Body of pancreas (tissue), 4 donors: ENCODE data around the gene SLC25A33. TPM values are rescaled to one million over a fixed set of nuclear protein-coding genes. Genes with fewer than 3 reads are reported as not detected.

Experiments used
- ATAC-seq: fragments of 150-250 bp; one replicate; pipeline ENCODE4 v1.9.1; 2016
- DNase-seq, 4 donors: peaks; one replicate each; pipeline ENCODE4 v3.0.0-alpha.2; 2019
- H3K27ac ChIP-seq, 4 donors: fragments of 200-600 bp; sonication (generic); 1 replicate in 3 of 4; 2 replicates in 1 of 4; pipeline versions ENCODE4 v1.5.1 to v1.6.1; 2016 to 2019; ENCODE audit warnings: mild to moderate bottlenecking in 1 of 4, mixed read lengths in 1 of 4, moderate library complexity in 1 of 4
- H3K27me3 ChIP-seq, 2 donors: fragments of 200-600 bp; sonication (generic); one replicate each; pipeline ENCODE4 v1.6.0; 2016; ENCODE audit warnings: mild to moderate bottlenecking in 1 of 2
- H3K36me3 ChIP-seq, 2 donors: fragments of 200-600 bp; sonication (generic); replicated peaks in 1 of 2; 2 replicates each; pipeline ENCODE4 v1.5.1; 2016; ENCODE audit warnings: low read depth in 2 of 2; ENCODE audit not compliant: insufficient read depth in 1 of 2
- H3K4me1 ChIP-seq: fragments of 200-600 bp; sonication (generic); one replicate; pipeline ENCODE4 v1.6.0; 2016
- H3K4me3 ChIP-seq, 2 donors: fragments of 200-600 bp; sonication (generic); 1 replicate in 1 of 2; 2 replicates in 1 of 2; pipeline ENCODE4 v1.5.1; 2016 to 2019
- H3K9me3 ChIP-seq, 3 donors: fragments of 200-600 bp; sonication (generic); 1 replicate in 2 of 3; 2 replicates in 1 of 3; pipeline ENCODE4 v1.5.1; 2016
- POLR2A ChIP-seq, 3 donors: fragments of 450-650 bp; IDR thresholded peaks; one replicate each; pipeline ENCODE4 v1.6.1; 2016; ENCODE audit warnings: antibody characterized with exemption in 3 of 3, mild to moderate bottlenecking in 2 of 3
- WGBS, 2 donors: methylation state at CpG; one replicate each; pipeline ENCODE4 v1.1.5; 2017; 5-methylcytosine and 5-hydroxymethylcytosine counted together
- intact Hi-C: fragments of 100-400 bp; cut with DNase I; formaldehyde crosslinking; loops from one replicate; pipeline ENCODE4 v1.15.1; 2023
- total RNA-seq, 2 donors: library from RNA; depleted of rRNA; stranded (reverse); fragments of >200 nt; gene quantifications; one replicate each; pipeline ENCODE4 v1.1.0, GENCODE V29; 2016
- TF ChIP-seq, protein P1 (sequence below), 7 experiments: fragments of 450-650 bp in 4 of 7; fragments of 200-600 bp in 3 of 7; sonication (generic) in 3 of 7; IDR thresholded peaks; one replicate each; pipeline ENCODE4 v1.5.1; 2016 to 2019; ENCODE audit warnings: antibody characterized with exemption in 7 of 7

SLC25A33 gene
- total RNA-seq, 2 donors from 2014 or later = 1.0 to 2.0 TPM

DNA sequence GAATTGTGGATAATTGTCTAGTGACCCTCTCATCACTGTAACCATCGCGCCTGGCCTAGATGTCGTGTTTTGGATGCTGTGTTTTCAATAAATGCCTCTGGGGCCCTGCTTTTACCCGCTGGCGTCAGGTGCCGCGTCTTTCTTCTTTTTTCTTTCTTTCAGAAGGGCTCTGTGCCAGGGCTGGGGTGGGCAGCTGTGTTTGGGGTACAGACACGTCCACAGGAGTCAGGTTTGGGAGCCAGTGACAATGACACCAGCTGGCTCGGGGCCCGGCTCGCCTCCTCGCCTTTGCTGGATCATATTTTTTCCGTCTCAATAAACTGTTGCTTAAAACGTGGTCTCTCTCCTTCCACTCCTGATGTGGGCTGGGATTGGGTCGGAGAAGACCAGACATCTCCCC lies 65.6 kb downstream of the SLC25A33 start:
- ATAC-seq = no peak
- Histone ChIP-seq H3K27ac (no peak overlapping the region), H3K36me3 (peaks cover 2 to 5% of the 10 kb centered on the region in 2 donors), H3K4me1 (no peaks in the 10 kb centered on the region), H3K27me3 (no peaks in the 10 kb centered on the region), H3K4me3 (no peak overlapping the region), H3K9me3 (no peaks in the 10 kb centered on the region)
- TF ChIP-seq, protein P1, sequence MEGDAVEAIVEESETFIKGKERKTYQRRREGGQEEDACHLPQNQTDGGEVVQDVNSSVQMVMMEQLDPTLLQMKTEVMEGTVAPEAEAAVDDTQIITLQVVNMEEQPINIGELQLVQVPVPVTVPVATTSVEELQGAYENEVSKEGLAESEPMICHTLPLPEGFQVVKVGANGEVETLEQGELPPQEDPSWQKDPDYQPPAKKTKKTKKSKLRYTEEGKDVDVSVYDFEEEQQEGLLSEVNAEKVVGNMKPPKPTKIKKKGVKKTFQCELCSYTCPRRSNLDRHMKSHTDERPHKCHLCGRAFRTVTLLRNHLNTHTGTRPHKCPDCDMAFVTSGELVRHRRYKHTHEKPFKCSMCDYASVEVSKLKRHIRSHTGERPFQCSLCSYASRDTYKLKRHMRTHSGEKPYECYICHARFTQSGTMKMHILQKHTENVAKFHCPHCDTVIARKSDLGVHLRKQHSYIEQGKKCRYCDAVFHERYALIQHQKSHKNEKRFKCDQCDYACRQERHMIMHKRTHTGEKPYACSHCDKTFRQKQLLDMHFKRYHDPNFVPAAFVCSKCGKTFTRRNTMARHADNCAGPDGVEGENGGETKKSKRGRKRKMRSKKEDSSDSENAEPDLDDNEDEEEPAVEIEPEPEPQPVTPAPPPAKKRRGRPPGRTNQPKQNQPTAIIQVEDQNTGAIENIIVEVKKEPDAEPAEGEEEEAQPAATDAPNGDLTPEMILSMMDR (IDR thresholded peaks at IDR 0.05) = no peak
- no peak for TF ChIP-seq POLR2A (IDR thresholded peaks at IDR 0.05)
- 86 to 94% methylated on average over 15 of the region's 15 CpGs for WGBS, 2 donors
- no peak for DNase-seq
- intact Hi-C loops = no loop called here

DNA sequence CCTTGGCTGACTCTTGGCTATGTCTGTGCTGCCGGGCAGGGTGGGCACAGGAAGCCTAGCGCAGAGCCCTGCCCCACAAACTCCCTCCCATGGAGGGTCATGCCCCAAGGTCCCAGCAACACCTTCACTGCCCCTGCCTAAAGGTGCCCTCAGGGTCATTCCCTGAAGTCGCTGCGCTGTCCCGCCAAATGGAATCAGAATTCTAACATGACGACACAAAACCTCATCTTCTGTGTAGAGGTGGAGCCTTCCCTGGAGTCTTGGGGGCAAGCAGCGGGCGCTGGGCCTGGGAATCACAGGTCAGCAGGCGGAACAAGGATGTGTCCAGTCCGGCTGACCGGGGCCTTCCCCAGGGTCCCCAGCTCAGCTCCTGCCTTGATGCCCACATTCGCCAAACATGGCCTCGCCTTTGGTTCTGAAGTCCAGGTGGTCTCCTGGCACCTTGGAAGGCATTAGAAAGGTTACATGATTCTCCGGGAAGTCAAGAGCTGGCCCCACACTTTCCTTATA lies 66.7 kb downstream of the SLC25A33 start:
- H3K36me3 ChIP-seq = peaks cover 2 to 3% of the 10 kb centered on the region in 2 donors
- ATAC-seq (no peak), DNase-seq (no peak)
- intact Hi-C loops = no loop called here
- TF ChIP-seq, protein P1 (IDR thresholded peaks at IDR 0.05) = no peak
- no peaks in the 10 kb centered on the region for H3K27me3 ChIP-seq
- no peaks in the 10 kb centered on the region for H3K4me1 ChIP-seq
- H3K27ac ChIP-seq = no peak overlapping the region
- no peak overlapping the region for H3K4me3 ChIP-seq
- H3K9me3 ChIP-seq = no peaks in the 10 kb centered on the region
- WGBS, 2 donors = 60 to 96% methylated on average over 2 to 12 of the region's 14 CpGs

- ATAC-seq (no peak), DNase-seq (no peak)
- intact Hi-C loops = no loop called here
- H3K4me1 ChIP-seq = no peaks in the 10 kb centered on the region
- H3K4me3 ChIP-seq = no peak overlapping the region
- no peaks in the 10 kb centered on the region for H3K27me3 ChIP-seq
- H3K36me3 ChIP-seq = peaks cover 0 to 2% of the 10 kb centered on the region in 2 donors
- TF ChIP-seq, protein P1 (IDR thresholded peaks at IDR 0.05) = no peak
- no peak for TF ChIP-seq POLR2A (IDR thresholded peaks at IDR 0.05)
- H3K9me3 ChIP-seq = no peaks in the 10 kb centered on the region
- 86 to 90% methylated on average over 19 to 21 of the region's 21 CpGs for WGBS, 2 donors
- H3K27ac ChIP-seq = no peak overlapping the region
Observed at GRCh38 chr1:9606458-9606857, 67.2 kb downstream of the SLC25A33 start.

GRCh38 chr1:9606948-9607347 lies 67.7 kb downstream of the SLC25A33 start:
- H3K27me3 ChIP-seq = no peaks in the 10 kb centered on the region
- intact Hi-C loops = no loop called here
- no peaks in the 10 kb centered on the region for H3K4me1 ChIP-seq
- H3K4me3 ChIP-seq = no peak overlapping the region
- no peak for TF ChIP-seq POLR2A (IDR thresholded peaks at IDR 0.05)
- TF ChIP-seq, protein P1 (IDR thresholded peaks at IDR 0.05) = no peak
- H3K36me3 ChIP-seq = peaks cover 0 to 1% of the 10 kb centered on the region in 2 donors
- 77 to 87% methylated on average over 6 to 8 of the region's 10 CpGs for WGBS, 2 donors
- ATAC-seq (no peak), DNase-seq (no peak)
- H3K9me3 ChIP-seq = no peaks in the 10 kb centered on the region
- no peak overlapping the region for H3K27ac ChIP-seq

DNA sequence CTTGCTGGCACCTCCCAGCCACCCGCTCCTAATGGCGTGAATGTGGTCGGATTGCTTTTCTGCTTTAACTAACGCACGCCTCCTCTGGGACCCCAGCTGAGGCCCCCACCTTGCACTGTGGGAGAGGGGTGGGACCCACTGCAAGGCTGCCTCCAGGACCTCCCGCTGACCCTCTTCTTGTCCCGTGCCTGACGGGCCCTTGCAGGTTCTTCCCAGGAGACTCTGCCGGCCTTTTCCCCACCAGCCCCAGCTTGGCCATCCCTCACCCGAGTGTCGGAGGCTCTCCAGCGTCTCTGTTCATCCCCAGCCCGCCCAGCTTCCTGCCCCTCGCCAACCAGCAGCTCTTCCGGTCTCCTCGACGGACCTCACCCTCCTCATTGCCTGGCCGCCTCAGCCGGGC lies 68.1 kb downstream of the SLC25A33 start:
- no peaks in the 10 kb centered on the region for H3K9me3 ChIP-seq
- no peak overlapping the region for H3K27ac ChIP-seq
- TF ChIP-seq, protein P1 (IDR thresholded peaks at IDR 0.05) = no peak
- TF ChIP-seq POLR2A (IDR thresholded peaks at IDR 0.05) = no peak
- ATAC-seq = no peak
- 86 to 91% methylated on average over 19 of the region's 19 CpGs for WGBS, 2 donors
- no peaks in the 10 kb centered on the region for H3K36me3 ChIP-seq
- intact Hi-C loops = no loop called here
- no peak for DNase-seq
- H3K4me1 ChIP-seq = no peaks in the 10 kb centered on the region
- H3K27me3 ChIP-seq = no peaks in the 10 kb centered on the region
- no peak overlapping the region for H3K4me3 ChIP-seq
